KOPT-K1 (cell line): ENCODE results near the gene KIF22.

Experiments
- H3K27ac ChIP-seq: fragments of 200-600 bp; sonication (generic); 2 replicates; pipeline ENCODE4 v1.5.1; 2016; ENCODE audit warnings: antibody characterized with exemption, mild to moderate bottlenecking, low read depth, low read length; ENCODE audit not compliant: poor library complexity, severe bottlenecking
- H3K36me3 ChIP-seq: fragments of 200-600 bp; sonication (generic); 2 replicates; pipeline ENCODE4 v1.5.1; 2017; ENCODE audit warnings: antibody characterized with exemption, mild to moderate bottlenecking, low read length, moderate library complexity; ENCODE audit not compliant: insufficient read depth
- H3K9me3 ChIP-seq: fragments of 200-600 bp; sonication (generic); 2 replicates; pipeline ENCODE4 v1.5.1; 2017; ENCODE audit warnings: antibody characterized with exemption, low read length, mild to moderate bottlenecking; ENCODE audit not compliant: insufficient read depth, poor library complexity, severe bottlenecking

The KIF22 gene

GRCh38 chr16:29848420-29849297 lies 58.1 kb downstream of the KIF22 start:
- Histone ChIP-seq H3K9me3 (no peaks in the 10 kb centered on the region), H3K27ac (no peak overlapping the region), H3K36me3 (no peaks in the 10 kb centered on the region)

DNA sequence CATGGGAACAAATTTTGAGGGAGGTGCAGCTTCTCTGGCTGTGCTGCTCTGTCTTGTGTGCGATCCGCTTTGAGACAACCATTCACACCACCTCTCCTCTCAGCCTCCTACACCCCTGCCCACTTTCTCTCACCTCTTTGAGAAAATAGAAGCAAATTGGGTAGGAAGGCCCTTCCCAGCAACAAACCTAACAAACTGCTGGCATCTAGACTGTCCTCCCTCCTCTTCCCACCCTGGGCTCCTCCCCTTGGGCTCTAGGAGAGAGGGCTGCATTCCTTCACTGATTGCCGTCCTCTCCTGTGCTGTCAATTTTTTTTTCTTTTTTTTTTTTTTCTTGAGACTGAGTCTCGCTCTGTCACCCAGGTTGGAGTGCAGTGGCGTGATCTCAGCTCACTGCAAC lies 59.0 kb downstream of the KIF22 start:
- Histone ChIP-seq H3K27ac (no peak overlapping the region), H3K9me3 (no peaks in the 10 kb centered on the region), H3K36me3 (no peaks in the 10 kb centered on the region)

DNA sequence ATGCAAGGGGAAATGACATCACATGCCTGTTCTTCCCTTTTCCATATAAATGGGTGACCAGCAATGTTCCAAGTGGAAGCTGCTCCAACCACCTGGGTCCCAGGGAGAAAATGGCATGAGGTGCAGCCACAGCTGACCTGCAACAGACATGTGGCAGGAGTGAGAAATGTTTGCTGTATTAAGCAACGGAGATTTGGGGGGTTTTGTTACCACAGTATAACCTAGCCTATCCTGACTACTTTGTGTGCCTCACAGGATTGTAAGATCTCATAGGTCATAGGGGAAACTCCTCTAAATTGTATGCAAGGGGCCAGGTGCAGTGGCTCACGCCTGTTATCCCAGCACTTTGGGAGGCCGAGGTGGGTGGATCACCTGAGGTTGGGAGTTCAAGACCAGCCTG lies 60.4 kb downstream of the KIF22 start:
- Histone ChIP-seq H3K27ac (no peak overlapping the region), H3K36me3 (no peaks in the 10 kb centered on the region), H3K9me3 (no peaks in the 10 kb centered on the region)

GRCh38 chr16:29852654-29853053 lies 62.1 kb downstream of the KIF22 start:
- Histone ChIP-seq H3K9me3 (no peaks in the 10 kb centered on the region), H3K36me3 (no peaks in the 10 kb centered on the region), H3K27ac (no peak overlapping the region)

DNA sequence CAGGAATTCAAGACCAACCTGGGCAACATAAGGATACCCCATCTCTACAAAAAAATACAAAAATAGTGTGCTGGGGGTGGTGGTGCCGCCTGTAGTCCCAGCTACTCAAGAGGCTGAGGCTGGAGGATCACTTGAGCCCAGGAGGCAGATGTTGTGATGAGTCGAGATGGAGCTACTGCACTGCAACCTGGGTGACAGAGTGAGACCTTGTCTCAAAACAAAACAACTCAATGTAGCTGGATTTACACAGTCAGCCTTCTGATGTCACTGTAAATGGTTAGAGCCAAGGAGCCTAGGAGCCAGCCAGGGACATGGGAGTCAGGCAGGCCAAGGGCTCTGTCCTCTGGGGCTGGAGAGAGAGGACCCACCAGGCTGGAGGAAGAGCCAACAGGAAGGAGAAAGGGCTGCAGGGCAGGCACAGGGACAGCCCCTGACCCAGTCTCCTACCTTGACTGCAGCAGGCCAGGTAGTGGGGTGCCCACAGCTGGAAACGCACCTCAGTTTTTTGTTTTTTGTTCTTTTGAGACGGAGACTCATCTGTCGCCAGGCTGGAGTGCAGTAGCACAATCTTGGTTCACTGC lies 64.1 kb downstream of the KIF22 start:
- Histone ChIP-seq H3K9me3 (no peaks in the 10 kb centered on the region), H3K27ac (no peak overlapping the region), H3K36me3 (peaks cover 16% of the 10 kb centered on the region)
